Endothelial cell of umbilical vein (primary cell): ENCODE results near the gene CACNG5. TPM values are rescaled to one million over a fixed set of nuclear protein-coding genes. Genes with fewer than 3 reads are reported as not detected.

Source experiments
- BruUV-seq: library from RNA; stranded (reverse); fragments of 400-500 nt; replicated peaks from 2 replicates; lab custom pipeline; 2021; lab: Mats Ljungman, UMichigan
- CTCF ChIA-PET: fragments of 300-600, 350-600 bp; sonication (Branson Sonifier 250); formaldehyde crosslinking; loops from one replicate; lab custom pipeline; 2021; ENCODE audit warnings: antibody characterized with exemption, inconsistent platforms; lab: Charles Lee
- POLR2A ChIA-PET: fragments of 300-600, 350-600 bp; sonication (Branson Sonifier 250); formaldehyde crosslinking; loops from one replicate; lab custom pipeline; 2021; ENCODE audit warnings: antibody characterized with exemption, inconsistent platforms; lab: Charles Lee
- DNase-seq: peaks from one replicate; pipeline ENCODE4 v3.0.0-alpha.2; 2011; ENCODE audit warnings: low read depth, low spot score
- FAIRE-seq: peaks from 2 replicates; lab custom pipeline; 2011; peaks lifted over from hg19 to GRCh38; lab: Jason Lieb, UNC
- H2AFZ ChIP-seq: 2 replicates; pipeline ENCODE4 v1.6.0; 2012; ENCODE audit warnings: low read depth, low read length, control low read depth, inconsistent platforms
- H3K27ac ChIP-seq: 2 replicates; pipeline ENCODE4 v1.5.1; 2011; ENCODE audit warnings: low read depth, mild to moderate bottlenecking, control low read depth, low read length, moderate library complexity; ENCODE audit not compliant: insufficient read depth
- H3K27me3 ChIP-seq, 2 experiments: 2 replicates each; pipeline versions ENCODE4 v1.6.0 to v1.6.1; 2011; ENCODE audit warnings: low read length in 2 of 2, mixed read lengths in 1 of 2; ENCODE audit not compliant: control insufficient read depth in 2 of 2, insufficient read depth in 2 of 2
- H3K36me3 ChIP-seq, 2 experiments: 2 replicates in 1 of 2; 3 replicates in 1 of 2; pipeline ENCODE4 v1.5.1; 2011; ENCODE audit warnings: low read length in 2 of 2, mild to moderate bottlenecking in 1 of 2, moderate library complexity in 1 of 2; ENCODE audit not compliant: control insufficient read depth in 2 of 2, insufficient read depth in 2 of 2; ENCODE audit errors: extremely low read depth in 1 of 2
- H3K4me1 ChIP-seq: 3 replicates; pipeline ENCODE4 v1.5.1; 2011; ENCODE audit warnings: mild to moderate bottlenecking, low read length; ENCODE audit not compliant: control insufficient read depth, insufficient read depth; ENCODE audit errors: extremely low read depth
- H3K4me2 ChIP-seq: 2 replicates; pipeline ENCODE4 v1.6.1; 2011; ENCODE audit warnings: low read length, control low read depth, mixed read lengths; ENCODE audit not compliant: insufficient read depth
- H3K4me3 ChIP-seq, 3 experiments: fragments of 200-600 bp in 1 of 3; sonication (generic), shearing (Covaris generic) in 1 of 3; replicated peaks in 1 of 3; 2 replicates each; pipeline ENCODE4 v1.5.1; 2011 to 2016; ENCODE audit warnings: control low read depth in 3 of 3, low read length in 3 of 3, mild to moderate bottlenecking in 2 of 3, inconsistent platforms in 1 of 3, low read depth in 1 of 3, moderate library complexity in 1 of 3; ENCODE audit not compliant: insufficient read depth in 1 of 3
- H3K79me2 ChIP-seq: 2 replicates; pipeline ENCODE4 v1.6.0; 2012; ENCODE audit warnings: low read length, inconsistent platforms; ENCODE audit not compliant: control insufficient read depth, insufficient read depth
- H3K9ac ChIP-seq: replicated peaks from 2 replicates; pipeline ENCODE3; 2011; ENCODE audit warnings: low read length, control low read depth; ENCODE audit not compliant: insufficient read depth; ENCODE audit errors: extremely low read depth
- H3K9me1 ChIP-seq: replicated peaks from 3 replicates; pipeline ENCODE4 v1.6.0; 2011; ENCODE audit warnings: mild to moderate bottlenecking, low read length; ENCODE audit not compliant: control insufficient read depth, insufficient read depth; ENCODE audit errors: extremely low read depth
- H3K9me3 ChIP-seq: replicated peaks from 2 replicates; pipeline ENCODE4 v1.5.1; 2012; ENCODE audit warnings: low read length, inconsistent platforms; ENCODE audit not compliant: control insufficient read depth, insufficient read depth
- H4K20me1 ChIP-seq: replicated peaks from 2 replicates; pipeline ENCODE3; 2011; ENCODE audit warnings: mild to moderate bottlenecking, low read length; ENCODE audit not compliant: control insufficient read depth, insufficient read depth; ENCODE audit errors: extremely low read depth
- EZH2 ChIP-seq: IDR thresholded peaks from 2 replicates; pipeline ENCODE4 v1.6.1; 2012; ENCODE audit warnings: borderline replicate concordance, low read depth, mild to moderate bottlenecking, moderate library complexity, low read length, inconsistent platforms; ENCODE audit not compliant: severe bottlenecking
- FOS ChIP-seq: IDR thresholded peaks from 2 replicates; pipeline ENCODE4 v1.6.1; 2011; ENCODE audit warnings: mild to moderate bottlenecking, low read length, moderate library complexity, borderline replicate concordance; ENCODE audit not compliant: insufficient read depth
- GATA2 ChIP-seq: IDR thresholded peaks from 2 replicates; pipeline ENCODE4 v1.7.0; 2011; ENCODE audit warnings: low read depth, mild to moderate bottlenecking, moderate library complexity, mixed read lengths, low read length; ENCODE audit not compliant: insufficient read length, insufficient read depth
- JUN ChIP-seq: IDR thresholded peaks from 2 replicates; pipeline ENCODE4 v1.6.1; 2011; ENCODE audit warnings: borderline replicate concordance, low read depth; ENCODE audit not compliant: insufficient read length, insufficient read depth
- MYC ChIP-seq: IDR thresholded peaks from one replicate; pipeline ENCODE4 v1.6.1; 2011; ENCODE audit warnings: mild to moderate bottlenecking, low read depth, low read length
- POLR2A ChIP-seq: IDR thresholded peaks from 2 replicates; pipeline ENCODE4 v1.6.1; 2012; ENCODE audit warnings: low read depth, mild to moderate bottlenecking, control low read depth, low read length
- POLR2AphosphoS5 ChIP-seq: IDR thresholded peaks from 2 replicates; pipeline ENCODE4 v1.6.1; 2012; ENCODE audit warnings: low read depth, mild to moderate bottlenecking, control low read depth, low read length, moderate library complexity; ENCODE audit not compliant: insufficient read depth
- dilution Hi-C: fragments of 300-500 bp; cut with MboI; formaldehyde crosslinking; loops from one replicate; pipeline ENCODE4 v1.15.0; 2019; ENCODE audit warnings: low sequenced_read_pairs; ENCODE audit not compliant: extremely low pct_ligation_motif_present
- intact Hi-C: fragments of 100-400 bp; cut with micrococcal nuclease; formaldehyde crosslinking; loops from one replicate; pipeline ENCODE4 v1.10.0; 2022
- polyA plus RNA-seq, 4 experiments: library from polyadenylated mRNA; depleted of rRNA in 3 of 4; stranded (reverse) in 3 of 4; unstranded in 1 of 4; fragments of >200 nt; gene quantifications; 2 replicates each; pipeline versions ENCODE4 v1.2.1 to v1.2.3, GENCODE V29; 2011 to 2012; ENCODE audit warnings: missing spikeins in 1 of 4
- total RNA-seq: library from RNA; stranded (reverse); gene quantifications from 2 replicates; pipeline ENCODE4 v1.2.3, GENCODE V29; 2021
- TF ChIP-seq, protein P1 (sequence below), 2 donors: IDR thresholded peaks; 1 replicate in 1 of 2; 2 replicates in 1 of 2; pipeline ENCODE4 v1.5.1; 2011; ENCODE audit warnings: low read length in 2 of 2, mild to moderate bottlenecking in 2 of 2, moderate library complexity in 2 of 2, control low read depth in 1 of 2, inconsistent platforms in 1 of 2, low read depth in 1 of 2; ENCODE audit not compliant: insufficient read depth in 1 of 2; ENCODE audit errors: extremely low read depth in 1 of 2
- TF ChIP-seq, protein P2 (sequence below): IDR thresholded peaks from 2 replicates; pipeline ENCODE4 v1.6.1; 2011; ENCODE audit not compliant: insufficient read depth, insufficient read length

The CACNG5 gene
- total and polyA plus RNA-seq, 2 donors (not counting 3 experiments of a cell fraction or from before 2014, with no cell fraction given) = not detected

DNA sequence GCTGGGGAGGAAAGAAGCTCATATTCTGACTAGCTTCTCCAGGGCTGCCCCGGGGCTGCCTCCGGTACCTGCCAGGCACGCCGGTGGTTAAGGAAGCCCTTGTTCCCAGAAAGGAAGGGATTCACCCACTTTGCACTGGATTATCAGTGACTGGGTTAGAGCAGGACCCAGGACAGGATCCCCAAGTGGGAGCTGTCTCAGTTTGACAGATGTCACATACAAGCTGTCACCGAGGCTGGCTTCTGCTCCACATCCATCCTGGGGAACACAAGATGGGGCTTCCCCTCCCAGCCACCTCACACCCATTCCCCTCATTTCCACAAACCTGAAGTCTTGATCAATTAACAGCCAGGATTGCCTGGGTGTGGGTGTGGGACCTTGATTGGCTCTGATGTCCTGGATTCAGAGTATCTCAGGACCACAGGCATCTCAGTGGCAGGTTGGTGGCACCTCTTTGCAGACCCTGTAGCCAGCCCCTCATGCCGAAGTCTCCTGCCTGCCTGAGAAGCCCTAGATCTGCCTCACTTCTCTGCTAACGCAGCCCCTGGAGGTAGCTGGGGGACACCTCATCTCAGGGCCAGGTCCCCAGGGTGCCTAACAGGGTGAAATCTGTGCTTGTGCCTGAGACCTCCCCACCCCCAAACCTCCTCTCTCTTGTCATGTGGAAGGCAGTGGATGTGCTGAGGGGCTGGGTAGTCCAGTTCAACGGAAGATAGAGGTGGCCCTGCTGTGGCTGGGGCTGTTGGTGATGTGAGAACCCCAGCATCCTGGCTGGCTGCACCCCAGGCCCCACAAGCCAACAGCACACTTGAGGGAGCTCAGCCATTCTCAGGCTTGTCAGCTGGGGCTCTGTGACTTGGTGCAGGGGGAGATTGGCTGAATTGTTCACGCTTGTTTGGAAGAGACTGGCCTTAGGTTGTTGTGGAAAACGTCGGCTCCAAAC, 1.4 kb downstream of the CACNG5 start:
- H2AFZ ChIP-seq = no peak overlapping the region
- H3K4me2 ChIP-seq = no peak overlapping the region
- intact Hi-C loops (no loop called here), dilution Hi-C loops (no loop called here)
- FAIRE-seq (no peak), DNase-seq (no peak)
- no peaks in the 10 kb centered on the region for H3K9me3 ChIP-seq
- no peaks in the 10 kb centered on the region for H3K4me1 ChIP-seq
- ChIA-PET POLR2A (no interaction called here), CTCF (interaction anchor here (1.1 to 1.4 kb wide), 2 partner anchors 35 to 64 kb away, joined by 3 read pairs; no protein-coding TSS in a partner anchor)
- no peak overlapping the region for H3K27ac ChIP-seq
- no peak overlapping the region for H3K4me3 ChIP-seq
- no peaks in the 10 kb centered on the region for H3K36me3 ChIP-seq
- H3K9ac ChIP-seq = no peak overlapping the region
- TF ChIP-seq MYC (no peak), POLR2AphosphoS5 (no peak), FOS (no peak), POLR2A (no peak), JUN (no peak), GATA2 (no peak), EZH2 (no peak)
- TF ChIP-seq, protein P1, sequence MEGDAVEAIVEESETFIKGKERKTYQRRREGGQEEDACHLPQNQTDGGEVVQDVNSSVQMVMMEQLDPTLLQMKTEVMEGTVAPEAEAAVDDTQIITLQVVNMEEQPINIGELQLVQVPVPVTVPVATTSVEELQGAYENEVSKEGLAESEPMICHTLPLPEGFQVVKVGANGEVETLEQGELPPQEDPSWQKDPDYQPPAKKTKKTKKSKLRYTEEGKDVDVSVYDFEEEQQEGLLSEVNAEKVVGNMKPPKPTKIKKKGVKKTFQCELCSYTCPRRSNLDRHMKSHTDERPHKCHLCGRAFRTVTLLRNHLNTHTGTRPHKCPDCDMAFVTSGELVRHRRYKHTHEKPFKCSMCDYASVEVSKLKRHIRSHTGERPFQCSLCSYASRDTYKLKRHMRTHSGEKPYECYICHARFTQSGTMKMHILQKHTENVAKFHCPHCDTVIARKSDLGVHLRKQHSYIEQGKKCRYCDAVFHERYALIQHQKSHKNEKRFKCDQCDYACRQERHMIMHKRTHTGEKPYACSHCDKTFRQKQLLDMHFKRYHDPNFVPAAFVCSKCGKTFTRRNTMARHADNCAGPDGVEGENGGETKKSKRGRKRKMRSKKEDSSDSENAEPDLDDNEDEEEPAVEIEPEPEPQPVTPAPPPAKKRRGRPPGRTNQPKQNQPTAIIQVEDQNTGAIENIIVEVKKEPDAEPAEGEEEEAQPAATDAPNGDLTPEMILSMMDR (IDR thresholded peaks at IDR 0.05; ENCODE audit: extremely low read depth in 1 of 2, insufficient read depth in 1 of 2, low read depth in 1 of 2, low read length in 2 of 2) = no peak
- TF ChIP-seq, protein P2, sequence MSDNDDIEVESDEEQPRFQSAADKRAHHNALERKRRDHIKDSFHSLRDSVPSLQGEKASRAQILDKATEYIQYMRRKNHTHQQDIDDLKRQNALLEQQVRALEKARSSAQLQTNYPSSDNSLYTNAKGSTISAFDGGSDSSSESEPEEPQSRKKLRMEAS = no peak
- H3K79me2 ChIP-seq = no peaks in the 10 kb centered on the region
- H3K27me3 ChIP-seq = peaks cover 11 to 13% of the 10 kb centered on the region in 2 experiments
- no TSS peak for BruUV-seq
- H3K9me1 ChIP-seq = no peaks in the 10 kb centered on the region
- H4K20me1 ChIP-seq = no peaks in the 10 kb centered on the region
